GM12891 (cell line): Measurements from ENCODE around the gene KRI1.

ENCODE experiments used
- POLR2AphosphoS5 ChIP-seq: IDR thresholded peaks from 2 replicates; pipeline ENCODE4 v1.6.1; 2011; ENCODE audit warnings: low read depth, low read length, control low read depth
- SPI1 ChIP-seq: IDR thresholded peaks from 2 replicates; pipeline ENCODE4 v1.6.1; 2011; ENCODE audit warnings: low read depth, low read length, control low read depth

GRCh38 chr19:10553943-10554381 is 11.8 kb downstream of the KRI1 start:
- no peak for TF ChIP-seq POLR2AphosphoS5
- no peak; the same call in 1 of the 2 replicates for TF ChIP-seq SPI1
